Prostate gland (tissue), 2 donors: Measurements from ENCODE around the gene RANGRF.

Source experiments
- CTCF ChIP-seq, 4 experiments: fragments of 200-600 bp in 2 of 4; fragments of 450-650 bp in 2 of 4; sonication (generic) in 2 of 4; IDR thresholded peaks; 1 replicate in 3 of 4; 2 replicates in 1 of 4; pipeline ENCODE4 v1.5.1; 2016 to 2019; ENCODE audit warnings: antibody characterized with exemption in 4 of 4, mild to moderate bottlenecking in 2 of 4, moderate library complexity in 2 of 4
- POLR2A ChIP-seq: fragments of 450-650 bp; IDR thresholded peaks from one replicate; pipeline ENCODE4 v1.6.1; 2016; ENCODE audit warnings: antibody characterized with exemption, mild to moderate bottlenecking
- POLR2AphosphoS5 ChIP-seq: sonication (generic); formaldehyde crosslinking; IDR thresholded peaks from one replicate; pipeline ENCODE4 v1.6.1; 2017; ENCODE audit warnings: antibody characterized with exemption

GRCh38 chr17:8264320-8264719, 24.1 kb upstream of the RANGRF start:
- TF ChIP-seq CTCF (IDR thresholded peaks at IDR 0.05) (no peak), POLR2A (no peak), POLR2AphosphoS5 (no peak)
